ENCODE results near the gene SMIM5. TPM values are rescaled to one million over a fixed set of nuclear protein-coding genes. Genes with fewer than 3 reads are reported as not detected.

Gene SMIM5
- total RNA-seq, 2 experiments from 2014 or later: 0.06 TPM; not detected in 1

DNA sequence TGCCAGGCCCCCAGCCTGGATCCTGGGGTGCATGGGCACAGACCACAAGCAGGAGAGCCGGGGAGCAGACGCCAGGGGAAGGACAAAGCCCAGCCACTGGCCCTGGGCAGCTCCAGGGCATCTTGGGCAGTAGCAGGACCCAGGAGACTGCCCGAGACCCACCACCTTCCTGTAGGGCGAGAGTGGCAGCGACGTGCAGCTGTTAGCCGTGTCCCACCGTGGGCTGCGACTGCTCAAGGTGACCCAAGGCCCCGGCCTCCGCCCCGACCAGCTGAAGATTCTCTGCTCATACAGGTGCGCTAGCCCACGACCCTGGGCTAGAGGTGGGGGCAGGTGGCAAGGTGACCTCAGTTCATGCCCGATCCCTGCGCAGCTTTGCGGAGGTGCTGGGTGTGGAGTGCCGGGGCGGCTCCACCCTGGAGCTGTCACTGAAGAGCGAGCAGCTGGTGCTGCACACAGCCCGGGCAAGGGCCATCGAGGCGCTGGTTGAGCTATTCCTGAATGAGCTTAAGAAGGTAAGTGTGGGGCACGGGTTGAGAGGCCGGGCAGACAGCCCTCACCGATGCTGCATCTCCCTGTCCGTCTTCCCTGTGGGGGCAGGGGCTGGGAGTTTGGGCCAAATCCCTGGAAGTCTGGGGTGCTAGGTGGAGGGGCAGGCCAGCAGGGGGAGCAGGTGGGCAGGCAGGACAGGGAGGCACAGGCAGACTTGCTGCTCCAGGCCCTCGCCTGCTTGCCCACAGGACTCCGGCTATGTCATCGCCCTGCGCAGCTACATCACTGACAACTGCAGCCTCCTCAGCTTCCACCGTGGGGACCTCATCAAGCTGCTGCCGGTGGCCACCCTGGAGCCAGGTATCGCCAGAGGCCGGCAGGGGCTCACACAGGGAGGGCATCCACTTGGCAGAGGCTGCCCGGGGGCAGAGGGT, 13.5 kb upstream of the SMIM5 start:
- Histone ChIP-seq H3K9me3 (ENCODE audit: low read length) (no peaks in the 10 kb centered on the region), H3K36me3 (ENCODE audit: insufficient read depth, low read length) (no peaks in the 10 kb centered on the region), H4K20me1 (ENCODE audit: insufficient read depth, low read length) (no peaks in the 10 kb centered on the region), H3K9me2 (ENCODE audit: insufficient read depth, low read length) (no peaks in the 10 kb centered on the region), H2AFZ (ENCODE audit: low read length) (no peak overlapping the region), H3K4me2 (ENCODE audit: low read length) (no peak overlapping the region), H3K4me1 (ENCODE audit: insufficient read depth, low read length, poor library complexity, severe bottlenecking) (no peaks in the 10 kb centered on the region), H3K79me2 (ENCODE audit: insufficient read depth, low read depth, low read length) (no peaks in the 10 kb centered on the region), H3K27ac (ENCODE audit: low read depth, low read length, poor library complexity, severe bottlenecking) (no peak overlapping the region), H3K4me3 (ENCODE audit: low read depth, low read length, poor library complexity, severe bottlenecking) (no peak overlapping the region)
- TF ChIP-seq CTCF (conservative IDR thresholded peaks at IDR 0.05; ENCODE audit: low read length) (peak; percentile 77), EZH2phosphoT487 (IDR thresholded peaks at IDR 0.05; ENCODE audit: borderline replicate concordance, low read depth, low read length) (no peak)
- CTCF ChIA-PET (ENCODE audit: unreplicated experiment): interaction anchor here (1.0 to 1.4 kb wide), 3 partner anchors 13 to 129 kb away, joined by 3 to 6 read pairs (median 3); partner anchors contain the start of gene SMIM5
- POLR2A ChIA-PET: no interaction called here
- intact Hi-C loops (cut with micrococcal nuclease; ENCODE audit: unreplicated experiment): loop anchor here (1.0 kb wide), 1 partner anchor 131 kb away; no protein-coding TSS in a partner anchor
- no TSS peak for BruUV-seq (replicated peaks)
- peak; percentile 33 for DNase-seq (ENCODE audit: low spot score)

GRCh38 chr17:75621489-75621888, 11.7 kb upstream of the SMIM5 start:
- H3K9me3 ChIP-seq (ENCODE audit: low read length): no peaks in the 10 kb centered on the region
- ChIA-PET POLR2A (interaction anchor here (0.5 kb wide), 1 partner anchor 334 kb away, joined by 3 read pairs; no protein-coding TSS in a partner anchor), CTCF (ENCODE audit: unreplicated experiment) (interaction anchor here (1.0 kb wide), 1 partner anchor 68 kb away, joined by 3 read pairs; no protein-coding TSS in a partner anchor)
- H3K4me1 ChIP-seq (ENCODE audit: insufficient read depth, low read length, poor library complexity, severe bottlenecking): peaks cover 6% of the 10 kb centered on the region
- TF ChIP-seq CTCF (conservative IDR thresholded peaks at IDR 0.05; ENCODE audit: low read length): no peak
- no peak for TF ChIP-seq EZH2phosphoT487 (IDR thresholded peaks at IDR 0.05; ENCODE audit: borderline replicate concordance, low read depth, low read length)
- H2AFZ ChIP-seq (ENCODE audit: low read length): no peak overlapping the region
- no peaks in the 10 kb centered on the region for H3K9me2 ChIP-seq (ENCODE audit: insufficient read depth, low read length)
- H3K36me3 ChIP-seq (ENCODE audit: insufficient read depth, low read length): no peaks in the 10 kb centered on the region
- no peaks in the 10 kb centered on the region for H4K20me1 ChIP-seq (ENCODE audit: insufficient read depth, low read length)
- DNase-seq (ENCODE audit: low spot score): no peak
- H3K27ac ChIP-seq (ENCODE audit: low read depth, low read length, poor library complexity, severe bottlenecking): no peak overlapping the region
- no TSS peak for BruUV-seq (replicated peaks)
- H3K79me2 ChIP-seq (ENCODE audit: insufficient read depth, low read depth, low read length): no peaks in the 10 kb centered on the region
- intact Hi-C loops (cut with micrococcal nuclease; ENCODE audit: unreplicated experiment): no loop called here
- H3K4me3 ChIP-seq (ENCODE audit: low read depth, low read length, poor library complexity, severe bottlenecking): no peak overlapping the region
- no peak overlapping the region for H3K4me2 ChIP-seq (ENCODE audit: low read length)

DNA sequence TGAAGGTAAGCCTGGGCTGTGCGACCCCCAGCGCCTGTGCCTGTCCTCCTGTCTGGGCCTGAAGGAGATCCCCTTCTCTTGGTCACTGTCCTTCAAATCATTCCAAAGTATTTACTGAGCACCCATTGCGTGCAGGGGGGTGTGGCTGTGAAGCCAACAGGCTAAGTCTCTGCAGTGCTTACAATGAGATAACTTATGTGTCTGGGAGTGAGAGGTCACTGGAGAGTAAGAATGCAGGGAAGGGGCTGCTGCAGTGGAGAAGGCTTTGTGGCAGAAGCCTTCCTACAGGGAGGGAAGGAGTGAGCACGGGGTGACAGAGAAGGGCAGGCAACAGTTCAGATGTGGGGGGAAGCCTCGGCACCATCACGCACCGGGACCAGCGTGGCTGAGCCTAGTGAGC, 11.2 kb upstream of the SMIM5 start:
- H3K79me2 ChIP-seq (ENCODE audit: insufficient read depth, low read depth, low read length): no peaks in the 10 kb centered on the region
- POLR2A ChIA-PET: no interaction called here

More for the DNA sequence above, 11.2 kb upstream of the SMIM5 start:
- intact Hi-C loops (cut with micrococcal nuclease; ENCODE audit: unreplicated experiment): no loop called here
- H3K27ac ChIP-seq (ENCODE audit: low read depth, low read length, poor library complexity, severe bottlenecking): no peak overlapping the region
- H3K9me2 ChIP-seq (ENCODE audit: insufficient read depth, low read length): no peaks in the 10 kb centered on the region
- H4K20me1 ChIP-seq (ENCODE audit: insufficient read depth, low read length): no peaks in the 10 kb centered on the region
- H3K4me1 ChIP-seq (ENCODE audit: insufficient read depth, low read length, poor library complexity, severe bottlenecking): peaks cover 12% of the 10 kb centered on the region
- no TSS peak for BruUV-seq (replicated peaks)
- TF ChIP-seq CTCF (conservative IDR thresholded peaks at IDR 0.05; ENCODE audit: low read length) (no peak), EZH2phosphoT487 (IDR thresholded peaks at IDR 0.05; ENCODE audit: borderline replicate concordance, low read depth, low read length) (no peak)
- CTCF ChIA-PET (ENCODE audit: unreplicated experiment): interaction anchor here (1.0 kb wide), 1 partner anchor 68 kb away, joined by 3 read pairs; no protein-coding TSS in a partner anchor
- H3K36me3 ChIP-seq (ENCODE audit: insufficient read depth, low read length): no peaks in the 10 kb centered on the region
- no peak overlapping the region for H2AFZ ChIP-seq (ENCODE audit: low read length)
- no peak overlapping the region for H3K4me3 ChIP-seq (ENCODE audit: low read depth, low read length, poor library complexity, severe bottlenecking)
- DNase-seq (ENCODE audit: low spot score): no peak
- H3K9me3 ChIP-seq (ENCODE audit: low read length): no peaks in the 10 kb centered on the region
- H3K4me2 ChIP-seq (ENCODE audit: low read length): no peak overlapping the region

Data from OCI-LY7 (cell line).